ENCODE data around the gene PSMA2. TPM values are rescaled to one million over a fixed set of nuclear protein-coding genes. Genes with fewer than 3 reads are reported as not detected.

PSMA2 gene
- 192 TPM for polyA plus RNA-seq (2013, experiment 1 of 2)
- polyA plus RNA-seq (2013, experiment 2 of 2), result 231 TPM

DNA sequence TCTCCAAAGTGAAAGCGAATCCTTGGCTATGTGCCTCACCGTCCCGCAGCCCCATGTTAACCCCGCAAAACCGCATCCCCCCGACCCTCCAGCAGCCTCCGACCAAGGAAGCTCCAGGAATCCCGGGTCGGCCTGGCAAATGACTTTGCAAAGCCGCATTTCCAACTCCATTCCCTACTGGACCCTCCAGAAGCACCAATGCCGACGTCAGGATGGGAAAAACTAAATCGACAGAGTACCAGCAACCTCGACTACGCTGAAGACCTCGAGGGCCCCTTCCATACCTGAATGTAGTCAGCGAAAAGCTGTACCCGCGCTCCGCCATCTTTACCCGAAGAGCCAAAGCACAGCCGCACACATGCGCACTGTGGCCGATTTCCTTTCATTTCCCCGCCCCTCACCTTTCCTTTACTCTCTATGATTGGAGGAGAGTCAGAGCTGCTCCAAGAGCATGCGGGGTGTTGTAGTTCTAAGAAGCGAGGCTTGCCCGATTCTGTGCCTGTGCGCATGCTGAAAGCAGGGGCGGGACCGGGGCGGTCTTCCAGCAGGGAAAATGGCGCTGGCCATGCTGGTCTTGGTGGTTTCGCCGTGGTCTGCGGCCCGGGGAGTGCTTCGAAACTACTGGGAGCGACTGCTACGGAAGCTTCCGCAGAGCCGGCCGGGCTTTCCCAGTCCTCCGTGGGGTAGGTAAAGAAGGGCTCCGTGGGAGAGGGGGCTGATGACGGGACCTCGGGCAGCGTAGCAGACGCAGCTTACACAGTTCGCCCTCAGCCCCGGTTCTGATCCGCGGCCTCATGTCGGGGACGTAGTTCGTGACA is at the start of gene PSMA2, which contains the start of gene MRPL32:
Gene PSMA2 (minus strand): TSS at position 341 of the 818 bp plus-strand sequence. CDS start 16 bp downstream, at position 325.
Gene MRPL32 (plus strand): TSS at position 543 of the 818 bp plus-strand sequence. CDS start 11 bp downstream, at position 554.
- WGBS, 2 experiments (ENCODE audit: insufficient coverage in 2 of 2), result 0% methylated on average over 43 to 53 of the region's 56 CpGs
- H3K27ac ChIP-seq (ENCODE audit: low read depth, low read length, severe bottlenecking), result peak within 1 kb of the TSS; percentile 75

DNA sequence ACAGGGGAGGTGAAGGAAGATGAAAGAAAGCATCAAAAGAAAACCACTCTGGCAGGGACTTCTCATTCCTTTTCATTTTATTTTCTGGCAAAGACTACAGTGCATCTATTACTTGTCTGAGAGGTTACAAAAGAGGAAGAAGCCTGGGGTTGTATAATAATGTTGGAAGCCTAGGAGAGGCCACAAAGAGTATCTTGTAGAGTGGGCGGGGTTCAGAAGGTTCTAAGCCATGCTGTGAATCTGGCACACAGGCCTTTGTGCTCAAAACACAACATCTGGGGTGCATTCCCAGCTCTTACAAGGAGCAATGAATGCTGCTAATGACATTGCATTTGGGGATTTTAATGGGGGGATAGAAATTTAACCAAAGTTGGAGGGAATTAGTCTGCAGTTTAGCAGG is 49.6 kb upstream of the PSMA2 start:
- H3K27ac ChIP-seq (ENCODE audit: low read depth, low read length, severe bottlenecking), result no peak overlapping the region
- 92% methylated on average over 1 of the region's 1 CpG; no CpG with 5 or more reads in 1 of the 2 experiments for WGBS, 2 experiments (ENCODE audit: insufficient coverage in 2 of 2)
- H3K4me1 ChIP-seq (ENCODE audit: control insufficient read depth, insufficient read depth, low read length, poor library complexity, severe bottlenecking), result no peaks in the 10 kb centered on the region
- H3K9me3 ChIP-seq (ENCODE audit: control insufficient read depth, low read length), result peaks cover 9% of the 10 kb centered on the region
- no peak overlapping the region for H3K4me3 ChIP-seq (ENCODE audit: extremely low read depth, insufficient read depth, low read length, poor library complexity, severe bottlenecking)
- H3K36me3 ChIP-seq (ENCODE audit: control insufficient read depth, insufficient read depth, low read length), result no peaks in the 10 kb centered on the region

More for the DNA sequence above, at the start of gene PSMA2, which contains the start of gene MRPL32:
- Histone ChIP-seq H3K36me3 (ENCODE audit: control insufficient read depth, insufficient read depth, low read length) (peaks cover 39% of the 10 kb centered on the region), H3K4me3 (ENCODE audit: extremely low read depth, insufficient read depth, low read length, poor library complexity, severe bottlenecking) (peak within 1 kb of the TSS; percentile 92), H3K9me3 (ENCODE audit: control insufficient read depth, low read length) (no peaks in the 10 kb centered on the region), H3K4me1 (ENCODE audit: control insufficient read depth, insufficient read depth, low read length, poor library complexity, severe bottlenecking) (peaks cover 3% of the 10 kb centered on the region)

DNA sequence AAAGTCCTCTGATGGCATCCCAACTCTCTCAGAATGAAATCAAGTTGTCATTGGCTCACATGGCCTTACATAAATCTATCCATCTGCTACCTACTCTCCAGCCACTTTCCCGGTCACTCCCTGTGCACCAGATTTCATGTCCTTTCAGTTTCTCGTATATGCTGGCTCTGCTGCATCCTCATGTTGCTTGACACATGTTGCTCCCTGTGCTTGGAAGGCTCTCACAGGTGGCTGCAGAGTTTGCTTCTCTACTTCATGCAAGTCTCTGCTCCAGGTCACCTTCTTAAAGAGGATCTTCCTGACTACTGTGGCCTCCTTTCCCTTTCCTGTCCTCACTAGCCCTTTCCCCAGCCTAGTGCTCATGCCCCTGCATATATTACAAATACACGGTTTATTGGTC is 48.5 kb upstream of the PSMA2 start:
- 93 to 95% methylated on average over 2 to 3 of the region's 3 CpGs for WGBS, 2 experiments (ENCODE audit: insufficient coverage in 2 of 2)
- Histone ChIP-seq H3K9me3 (ENCODE audit: control insufficient read depth, low read length) (peaks cover 9% of the 10 kb centered on the region), H3K36me3 (ENCODE audit: control insufficient read depth, insufficient read depth, low read length) (no peaks in the 10 kb centered on the region), H3K27ac (ENCODE audit: low read depth, low read length, severe bottlenecking) (no peak overlapping the region), H3K4me3 (ENCODE audit: extremely low read depth, insufficient read depth, low read length, poor library complexity, severe bottlenecking) (no peak overlapping the region), H3K4me1 (ENCODE audit: control insufficient read depth, insufficient read depth, low read length, poor library complexity, severe bottlenecking) (no peaks in the 10 kb centered on the region)

DNA sequence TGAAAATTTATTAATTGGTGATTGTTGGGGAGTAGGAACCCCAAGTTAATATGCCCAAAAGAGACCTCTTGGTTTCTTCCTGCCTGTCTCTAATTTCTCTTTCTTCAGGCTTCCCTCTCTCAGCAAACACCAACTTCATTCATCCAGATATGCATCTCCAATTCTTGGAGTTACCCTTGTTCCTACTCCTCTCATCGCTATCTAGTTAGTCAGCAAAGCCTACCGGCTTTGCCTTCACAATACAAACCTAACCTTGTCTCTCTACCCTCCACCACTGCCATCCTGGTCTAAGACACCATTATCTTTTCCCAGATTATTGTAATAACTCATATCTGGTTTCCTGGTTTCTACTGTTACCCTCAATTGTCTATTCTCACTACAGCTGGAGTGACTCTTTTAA is 48.1 kb upstream of the PSMA2 start:
- Histone ChIP-seq H3K27ac (ENCODE audit: low read depth, low read length, severe bottlenecking) (no peak overlapping the region), H3K9me3 (ENCODE audit: control insufficient read depth, low read length) (peaks cover 9% of the 10 kb centered on the region), H3K4me3 (ENCODE audit: extremely low read depth, insufficient read depth, low read length, poor library complexity, severe bottlenecking) (no peak overlapping the region), H3K36me3 (ENCODE audit: control insufficient read depth, insufficient read depth, low read length) (no peaks in the 10 kb centered on the region), H3K4me1 (ENCODE audit: control insufficient read depth, insufficient read depth, low read length, poor library complexity, severe bottlenecking) (no peaks in the 10 kb centered on the region)
- WGBS, 2 experiments (ENCODE audit: insufficient coverage in 2 of 2), result 83 to 98% methylated on average over 2 of the region's 2 CpGs

DNA sequence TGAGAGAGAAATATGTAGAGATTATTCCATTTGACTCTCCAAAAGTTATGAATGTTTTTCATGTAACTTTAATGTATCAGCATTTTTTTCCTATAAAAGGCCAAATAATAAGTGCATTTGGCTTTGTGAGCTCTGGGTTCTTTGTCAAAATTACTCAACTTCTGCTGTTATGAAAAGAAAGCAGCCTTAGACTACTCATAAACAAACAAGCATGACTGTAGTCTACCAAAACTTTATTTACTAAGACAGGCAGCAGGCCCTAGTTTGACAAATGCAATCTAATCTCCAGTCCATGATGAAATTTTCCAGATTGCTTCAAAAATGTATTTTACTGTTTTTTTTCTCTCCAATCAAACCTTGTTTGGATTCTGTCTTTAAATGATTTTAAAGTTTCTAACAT is 46.5 kb upstream of the PSMA2 start:
- H3K27ac ChIP-seq (ENCODE audit: low read depth, low read length, severe bottlenecking), result no peak overlapping the region
- no peaks in the 10 kb centered on the region for H3K4me1 ChIP-seq (ENCODE audit: control insufficient read depth, insufficient read depth, low read length, poor library complexity, severe bottlenecking)
- H3K9me3 ChIP-seq (ENCODE audit: control insufficient read depth, low read length), result no peaks in the 10 kb centered on the region
- H3K36me3 ChIP-seq (ENCODE audit: control insufficient read depth, insufficient read depth, low read length), result no peaks in the 10 kb centered on the region
- no peak overlapping the region for H3K4me3 ChIP-seq (ENCODE audit: extremely low read depth, insufficient read depth, low read length, poor library complexity, severe bottlenecking)

DNA sequence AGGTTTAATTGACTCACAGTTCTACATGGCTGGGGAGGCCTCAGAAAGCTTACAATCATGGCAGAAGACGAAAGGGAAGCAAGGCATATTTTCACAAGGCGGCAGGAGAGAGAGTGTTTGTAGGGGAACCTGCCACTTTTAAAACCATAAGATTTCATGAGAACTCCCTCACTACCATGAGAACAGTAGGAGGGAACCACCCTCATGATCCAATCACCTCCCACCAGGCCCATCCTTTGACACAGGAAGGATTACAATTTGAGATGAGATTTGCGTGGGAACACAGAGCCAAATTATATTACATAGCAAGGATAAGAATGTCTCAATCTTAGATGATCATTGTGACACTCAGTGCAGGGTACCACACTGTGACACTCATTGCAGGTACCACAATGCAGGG is 44.4 kb upstream of the PSMA2 start:
- Histone ChIP-seq H3K4me3 (ENCODE audit: extremely low read depth, insufficient read depth, low read length, poor library complexity, severe bottlenecking) (no peak overlapping the region), H3K36me3 (ENCODE audit: control insufficient read depth, insufficient read depth, low read length) (no peaks in the 10 kb centered on the region), H3K4me1 (ENCODE audit: control insufficient read depth, insufficient read depth, low read length, poor library complexity, severe bottlenecking) (no peaks in the 10 kb centered on the region), H3K9me3 (ENCODE audit: control insufficient read depth, low read length) (no peaks in the 10 kb centered on the region), H3K27ac (ENCODE audit: low read depth, low read length, severe bottlenecking) (no peak overlapping the region)
- 100% methylated on average over 1 of the region's 3 CpGs; no CpG with 5 or more reads in 1 of the 2 experiments for WGBS, 2 experiments (ENCODE audit: insufficient coverage in 2 of 2)

DNA sequence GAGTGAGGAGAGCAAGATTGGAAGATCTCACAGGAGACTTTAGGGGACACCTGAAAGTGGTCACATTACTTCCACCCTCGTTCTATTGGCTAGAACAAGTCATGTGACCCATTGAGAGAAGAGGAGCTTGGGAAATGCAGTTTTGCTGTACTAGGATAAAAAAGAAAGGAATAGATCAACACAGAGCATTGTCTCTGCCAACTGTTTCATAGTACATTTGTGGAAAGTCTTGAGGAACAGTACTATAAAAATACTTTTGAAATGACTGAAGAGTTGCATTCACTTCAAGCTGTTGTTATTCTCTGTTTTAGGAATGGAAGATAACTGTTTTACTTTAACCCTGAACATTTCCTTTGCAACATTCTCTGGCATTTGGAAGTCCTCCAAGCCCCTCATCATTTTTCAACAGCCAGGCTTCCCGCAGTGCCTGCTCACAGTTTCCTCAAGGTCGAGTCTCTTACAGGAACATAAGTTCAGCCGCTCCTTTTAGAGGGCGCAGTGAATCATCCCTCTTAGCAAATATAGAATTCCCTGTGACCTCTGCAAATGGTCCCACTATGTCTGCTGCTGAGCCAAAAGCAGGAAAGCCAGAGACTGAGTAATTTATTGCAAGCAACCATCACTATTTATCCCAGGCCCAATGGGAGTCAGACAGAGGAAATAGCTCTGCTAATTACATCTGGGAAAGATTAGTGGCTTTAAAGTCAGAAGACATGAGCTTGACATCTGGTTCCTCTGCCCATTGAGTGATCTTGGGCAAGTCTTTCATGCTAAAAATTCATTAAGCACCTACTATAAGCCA is 40.9 kb upstream of the PSMA2 start:
- 90 to 91% methylated on average over 2 to 5 of the region's 5 CpGs for WGBS, 2 experiments (ENCODE audit: insufficient coverage in 2 of 2)
- H3K9me3 ChIP-seq (ENCODE audit: control insufficient read depth, low read length), result no peaks in the 10 kb centered on the region
- no peaks in the 10 kb centered on the region for H3K4me1 ChIP-seq (ENCODE audit: control insufficient read depth, insufficient read depth, low read length, poor library complexity, severe bottlenecking)
- no peak overlapping the region for H3K4me3 ChIP-seq (ENCODE audit: extremely low read depth, insufficient read depth, low read length, poor library complexity, severe bottlenecking)
- peak overlapping the region; percentile 74 for H3K27ac ChIP-seq (ENCODE audit: low read depth, low read length, severe bottlenecking)
- H3K36me3 ChIP-seq (ENCODE audit: control insufficient read depth, insufficient read depth, low read length), result no peaks in the 10 kb centered on the region

DNA sequence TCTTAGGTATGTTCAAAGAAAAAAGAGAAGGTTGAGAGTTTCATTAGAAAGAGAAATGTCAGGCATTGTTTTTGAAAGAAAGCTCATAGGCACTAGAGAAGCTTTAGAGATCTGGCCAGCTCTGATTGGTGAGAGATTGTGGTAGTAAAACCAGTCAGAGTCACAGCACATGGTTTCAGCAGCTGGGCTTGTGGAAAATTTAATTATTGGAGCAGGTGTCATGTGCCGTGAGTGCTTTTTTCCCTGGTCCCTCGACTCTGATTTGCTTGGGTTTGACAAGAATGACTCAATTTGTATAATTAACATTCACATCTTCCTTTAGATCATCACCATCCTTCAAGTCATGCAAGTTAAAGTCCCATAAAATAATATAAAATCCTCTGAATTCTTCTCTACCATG is 35.4 kb upstream of the PSMA2 start:
- no peak overlapping the region for H3K4me3 ChIP-seq (ENCODE audit: extremely low read depth, insufficient read depth, low read length, poor library complexity, severe bottlenecking)
- peaks cover 3% of the 10 kb centered on the region for H3K4me1 ChIP-seq (ENCODE audit: control insufficient read depth, insufficient read depth, low read length, poor library complexity, severe bottlenecking)
- H3K9me3 ChIP-seq (ENCODE audit: control insufficient read depth, low read length), result no peaks in the 10 kb centered on the region
- WGBS, 2 experiments (ENCODE audit: insufficient coverage in 2 of 2), result no CpG with 5 or more reads among the region's 2 CpGs
- H3K27ac ChIP-seq (ENCODE audit: low read depth, low read length, severe bottlenecking), result no peak overlapping the region
- H3K36me3 ChIP-seq (ENCODE audit: control insufficient read depth, insufficient read depth, low read length), result no peaks in the 10 kb centered on the region

DNA sequence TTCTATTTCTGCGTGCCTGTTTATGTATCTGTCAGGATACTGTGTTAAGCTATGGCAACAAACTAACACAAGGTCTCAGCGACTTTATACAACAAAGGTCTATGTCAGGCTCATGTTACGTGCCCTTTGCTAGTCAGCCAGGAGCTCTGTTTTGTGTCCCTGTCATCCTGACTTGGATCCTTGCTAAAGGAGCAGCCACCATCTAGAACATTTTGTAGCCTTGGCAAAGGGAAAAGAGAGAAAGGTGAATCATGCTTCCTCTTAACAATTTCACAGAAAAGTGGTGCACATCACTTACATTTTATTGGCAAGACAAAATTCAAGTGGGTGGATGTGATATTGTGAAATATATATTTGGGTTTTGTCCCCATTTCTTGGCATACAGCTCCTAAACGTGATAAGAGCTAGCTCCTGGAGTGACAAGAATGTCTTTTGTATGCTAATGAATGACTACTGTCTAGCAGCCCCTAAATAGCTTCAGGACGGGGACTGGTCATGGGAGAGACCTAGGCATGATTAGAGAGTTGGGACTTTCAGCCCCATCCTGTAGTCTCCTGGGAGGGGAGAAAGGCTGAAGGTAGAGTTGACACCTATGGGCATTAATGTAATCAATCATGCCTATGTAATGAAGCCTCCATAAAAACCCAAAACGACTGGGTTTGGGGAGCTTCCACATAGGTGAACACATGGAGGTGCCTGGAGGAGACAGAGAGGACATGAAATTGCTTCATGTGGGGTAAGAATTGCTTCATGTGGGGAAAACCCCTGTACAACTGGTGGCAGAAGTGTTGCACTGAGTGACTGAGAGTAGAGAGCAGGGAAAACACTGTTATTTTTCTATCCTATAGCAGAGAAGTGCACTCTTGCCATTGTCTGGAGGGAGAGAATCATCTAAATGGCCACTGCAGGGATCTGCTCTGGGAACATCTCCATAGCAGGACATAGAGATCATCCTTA is 33.2 kb upstream of the PSMA2 start:
- Histone ChIP-seq H3K4me3 (ENCODE audit: extremely low read depth, insufficient read depth, low read length, poor library complexity, severe bottlenecking) (no peak overlapping the region), H3K36me3 (ENCODE audit: control insufficient read depth, insufficient read depth, low read length) (no peaks in the 10 kb centered on the region), H3K27ac (ENCODE audit: low read depth, low read length, severe bottlenecking) (no peak overlapping the region), H3K4me1 (ENCODE audit: control insufficient read depth, insufficient read depth, low read length, poor library complexity, severe bottlenecking) (peaks cover 3% of the 10 kb centered on the region), H3K9me3 (ENCODE audit: control insufficient read depth, low read length) (no peaks in the 10 kb centered on the region)
- 55 to 66% methylated on average over 4 to 5 of the region's 6 CpGs for WGBS, 2 experiments (ENCODE audit: insufficient coverage in 2 of 2)

DNA sequence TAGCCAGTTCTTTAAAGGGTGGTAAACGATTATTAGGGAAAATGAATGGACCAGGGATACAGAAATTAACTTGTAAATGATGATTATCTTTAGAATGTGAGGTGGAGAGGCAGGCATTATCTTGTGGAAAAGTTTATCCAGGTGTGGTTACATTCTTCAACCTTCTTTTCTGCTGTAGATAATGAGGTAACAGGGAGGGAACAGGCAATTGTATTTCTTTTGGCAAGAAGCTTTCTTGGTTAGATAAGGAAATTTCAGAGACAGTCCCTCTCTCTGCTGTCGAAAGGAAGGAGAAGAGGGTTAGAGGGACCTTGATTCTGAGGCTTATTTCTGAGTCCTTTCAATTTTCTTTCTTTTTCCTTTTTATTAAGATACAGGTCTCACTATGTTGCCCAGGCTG is 32.3 kb upstream of the PSMA2 start:
- Histone ChIP-seq H3K4me1 (ENCODE audit: control insufficient read depth, insufficient read depth, low read length, poor library complexity, severe bottlenecking) (peaks cover 3% of the 10 kb centered on the region), H3K27ac (ENCODE audit: low read depth, low read length, severe bottlenecking) (no peak overlapping the region), H3K4me3 (ENCODE audit: extremely low read depth, insufficient read depth, low read length, poor library complexity, severe bottlenecking) (no peak overlapping the region), H3K9me3 (ENCODE audit: control insufficient read depth, low read length) (peaks cover 4% of the 10 kb centered on the region), H3K36me3 (ENCODE audit: control insufficient read depth, insufficient read depth, low read length) (no peaks in the 10 kb centered on the region)
- WGBS, 2 experiments (ENCODE audit: insufficient coverage in 2 of 2), result 80 to 85% methylated on average over 1 of the region's 2 CpGs

Measured in mesodermal cell (in vitro differentiated cells).